Measurements from ENCODE around the gene PITPNC1.

Gene PITPNC1

DNA sequence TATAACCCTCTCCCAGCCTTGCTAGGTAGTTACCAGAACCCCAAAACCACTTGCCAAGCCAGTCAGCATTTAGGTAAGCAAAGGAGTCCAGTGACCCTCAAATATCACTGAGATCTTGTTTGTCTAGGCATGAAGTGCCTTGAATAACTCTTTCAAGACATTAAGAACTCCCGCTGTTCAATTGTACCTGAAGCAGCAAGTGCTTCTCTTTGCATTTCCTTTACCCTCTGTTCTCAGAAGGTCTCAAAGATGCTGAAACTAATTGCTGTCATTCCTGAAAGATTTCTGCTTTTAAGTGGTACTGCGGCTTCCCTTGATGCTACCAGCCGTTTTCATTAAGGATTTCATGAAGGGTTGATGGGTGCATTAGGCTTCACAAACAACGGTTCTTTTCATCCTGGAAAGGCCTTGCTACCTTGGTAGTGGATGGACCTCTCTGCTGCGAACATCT lies 142.7 kb downstream of the PITPNC1 start:
- no peak for DNase-seq

GRCh38 chr17:67520252-67520906 lies 143.3 kb downstream of the PITPNC1 start:
- peak; percentile 48 for DNase-seq

DNA sequence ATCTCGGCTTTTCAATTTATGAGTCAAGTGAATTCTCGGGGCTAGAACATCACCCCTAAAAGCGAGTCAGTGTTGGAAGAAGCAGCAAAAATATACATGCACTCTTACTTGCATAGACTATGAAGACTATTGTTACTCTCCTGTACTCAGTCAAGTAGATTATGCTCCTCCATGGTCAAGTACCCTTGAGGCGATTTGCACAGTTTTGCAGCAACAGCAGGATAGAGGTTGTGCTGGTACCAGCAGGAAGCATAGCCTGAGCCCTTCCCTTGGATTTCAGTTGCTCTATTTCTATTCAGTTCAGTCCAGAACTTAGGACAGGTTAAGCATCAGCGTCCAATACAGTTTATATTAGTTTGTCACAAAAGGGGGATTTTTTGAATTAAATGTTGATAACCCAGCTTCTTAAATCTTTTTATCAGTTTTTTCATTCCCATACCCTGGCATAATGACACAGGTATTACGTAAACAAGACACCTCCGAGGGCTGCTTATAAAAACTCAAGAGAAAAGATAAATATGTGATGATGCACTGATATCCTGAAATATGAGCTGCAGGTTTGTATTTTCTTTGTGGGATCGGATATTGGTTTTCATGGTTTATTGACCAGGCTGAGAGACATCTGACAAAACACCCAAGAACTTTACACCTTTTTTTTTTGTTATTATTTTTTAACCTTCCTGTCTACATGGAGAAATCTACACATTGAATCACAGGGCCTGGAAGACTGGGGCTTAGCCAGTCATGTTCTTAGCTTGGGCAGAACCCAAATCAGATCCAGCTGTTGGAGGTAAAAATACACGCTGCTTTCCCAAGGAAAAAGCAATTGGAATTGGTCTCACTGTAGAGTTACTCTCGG lies 144.1 kb downstream of the PITPNC1 start:
- peak; percentile 90 for DNase-seq

GRCh38 chr17:67521775-67522069 lies 144.6 kb downstream of the PITPNC1 start:
- DNase-seq: no peak

- DNase-seq: no peak
Measured at GRCh38 chr17:67523101-67523500, 146.0 kb downstream of the PITPNC1 start.

DNA sequence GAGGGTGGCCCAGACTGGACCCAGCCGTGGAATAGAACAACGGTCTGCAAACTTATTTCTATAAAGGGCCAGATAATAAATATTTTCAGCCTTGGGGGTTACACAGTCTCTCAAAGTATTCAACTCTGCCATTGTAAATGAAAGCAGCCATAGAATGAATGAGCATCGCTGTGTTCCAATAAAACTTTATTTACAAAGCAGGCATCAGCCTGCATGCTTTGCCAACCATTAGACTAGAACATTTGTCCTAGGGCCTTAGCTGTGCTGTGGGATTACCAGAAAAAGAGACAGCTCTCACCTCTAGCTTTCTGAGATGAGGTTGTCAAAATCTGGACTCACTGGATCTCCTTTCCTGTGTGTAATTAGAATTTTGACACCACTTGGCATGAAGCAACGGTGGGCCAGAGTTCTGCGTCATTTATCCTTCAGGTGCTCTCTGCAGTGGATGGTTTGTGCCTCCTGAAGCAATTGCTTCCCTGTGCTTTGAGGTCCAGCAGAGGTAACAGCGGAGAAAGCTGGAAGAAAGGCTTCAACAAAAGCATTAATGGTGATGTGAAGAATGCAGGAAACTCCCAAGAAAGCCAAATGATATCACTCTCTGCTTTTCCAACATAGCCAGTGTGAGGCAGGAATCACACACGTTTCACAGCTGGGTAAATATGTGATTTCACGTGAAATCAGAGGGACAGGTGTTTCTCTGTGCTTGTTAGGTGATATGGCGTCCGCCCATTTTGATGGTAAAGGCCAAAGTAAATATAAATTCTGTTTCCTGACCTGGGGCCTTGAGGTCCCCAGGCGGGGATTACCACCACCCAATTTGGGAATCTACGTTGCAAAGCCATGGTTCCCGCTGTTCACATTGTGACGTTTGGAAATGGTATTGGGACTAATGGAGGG lies 148.4 kb downstream of the PITPNC1 start:
- DNase-seq: peak; percentile 71

DNA sequence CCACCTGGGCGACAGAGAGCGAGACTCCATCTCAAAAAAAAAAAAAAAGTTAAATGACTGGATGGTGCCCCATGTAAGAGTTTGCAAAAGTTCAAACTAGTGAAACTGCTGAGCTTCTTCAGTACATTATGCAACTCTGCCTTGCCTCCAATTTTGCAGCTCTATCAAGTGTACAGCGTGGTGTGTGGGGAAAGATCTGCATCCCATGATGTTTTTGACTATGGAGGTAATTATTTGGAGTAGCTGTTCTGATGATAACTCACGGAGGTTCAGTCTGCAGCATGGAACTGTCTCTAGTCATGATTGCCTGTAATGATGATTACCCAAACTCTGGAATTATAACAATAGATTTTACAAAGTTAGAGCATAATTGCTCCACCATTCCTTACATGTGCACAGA lies 149.6 kb downstream of the PITPNC1 start:
- no peak for DNase-seq

DNA sequence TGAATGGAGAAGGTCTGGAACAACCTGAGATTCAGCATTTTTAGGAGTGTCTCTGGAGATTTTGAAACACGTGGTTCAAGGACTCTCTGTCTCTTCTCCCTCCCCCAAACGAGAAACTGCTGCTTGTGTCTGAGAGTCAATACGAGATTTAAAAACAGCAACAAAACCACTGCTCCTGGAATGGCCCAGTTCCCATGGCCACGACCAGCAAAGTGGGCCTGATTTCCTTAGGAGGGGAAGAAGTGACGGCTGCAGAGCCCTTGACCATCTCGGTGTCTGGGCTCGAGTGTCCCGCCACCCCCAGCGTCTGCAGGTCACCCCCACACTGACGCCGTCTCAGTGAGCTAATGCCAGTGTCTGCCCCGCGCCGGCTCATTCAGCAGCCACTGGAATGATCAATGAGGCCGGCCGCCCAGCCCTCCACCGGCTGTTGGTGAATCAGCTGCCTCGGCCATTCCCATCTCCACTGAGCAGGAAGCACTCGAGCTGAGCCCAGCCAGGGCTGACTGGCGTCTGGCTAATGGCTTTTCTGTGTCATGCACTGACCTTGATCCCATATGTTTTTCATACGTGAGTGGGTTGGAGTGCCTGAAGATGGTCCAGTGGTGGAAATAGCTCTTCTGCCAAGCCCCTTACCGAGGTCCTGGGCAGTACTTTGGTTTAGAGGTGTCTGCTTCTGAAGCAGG lies 151.8 kb downstream of the PITPNC1 start:
- DNase-seq: peak; percentile 83

- peak; percentile 70 for DNase-seq
Measured at GRCh38 chr17:67531291-67531690, 154.2 kb downstream of the PITPNC1 start.

- DNase-seq: peak; percentile 48
Measured at GRCh38 chr17:67532326-67532871, 155.3 kb downstream of the PITPNC1 start.

- no peak for DNase-seq
Measured at GRCh38 chr17:67534941-67535340, 157.9 kb downstream of the PITPNC1 start.

DNA sequence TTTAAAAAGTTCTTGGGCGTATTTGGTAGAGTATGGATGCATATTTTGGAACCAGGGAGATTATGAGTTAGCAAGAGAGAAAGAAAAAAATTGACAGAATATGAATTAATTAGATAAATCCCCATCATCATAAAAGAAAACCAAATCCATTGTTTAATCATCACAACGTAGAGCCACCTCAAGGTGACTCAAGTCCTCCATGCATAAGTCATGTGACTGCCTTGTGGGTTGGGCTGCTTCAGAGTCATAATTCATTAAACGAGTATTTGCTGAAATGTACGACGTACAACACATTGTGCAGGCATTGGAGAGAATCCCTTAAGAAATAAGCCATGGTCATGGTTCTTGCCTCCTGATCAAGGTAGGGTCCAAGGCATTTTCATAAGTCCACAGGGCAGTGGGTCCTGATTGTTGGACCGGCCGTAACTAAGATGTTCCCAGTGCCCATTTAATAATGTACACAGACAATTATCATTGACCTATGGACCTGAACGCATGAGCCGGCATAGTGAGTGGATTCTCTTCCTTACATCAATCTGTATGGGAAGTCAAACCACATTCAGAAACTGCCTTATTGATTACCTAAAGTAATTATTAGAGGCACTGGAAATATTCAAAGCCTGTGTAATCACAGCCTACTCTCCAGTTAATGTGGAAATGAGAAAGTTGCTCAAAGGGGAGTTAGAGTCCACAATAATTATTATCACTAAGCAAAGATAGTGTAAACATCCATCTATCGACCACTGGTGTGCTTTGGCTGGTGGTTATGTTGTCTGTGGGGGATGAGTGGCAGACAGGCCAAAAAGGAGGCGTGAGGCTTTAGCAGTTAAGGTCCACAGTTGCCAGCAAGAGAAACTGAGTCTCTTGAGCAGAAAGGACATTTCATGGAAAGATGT lies 165.4 kb downstream of the PITPNC1 start:
- DNase-seq: no peak

- DNase-seq: peak; percentile 57
Measured at GRCh38 chr17:67544364-67544955, 167.4 kb downstream of the PITPNC1 start.

- DNase-seq: no peak
Measured at GRCh38 chr17:67546578-67547527, 169.8 kb downstream of the PITPNC1 start.

GRCh38 chr17:67548693-67549092 lies 171.6 kb downstream of the PITPNC1 start:
- no peak for DNase-seq

GRCh38 chr17:67549820-67550219 lies 172.7 kb downstream of the PITPNC1 start:
- DNase-seq: no peak

DNA sequence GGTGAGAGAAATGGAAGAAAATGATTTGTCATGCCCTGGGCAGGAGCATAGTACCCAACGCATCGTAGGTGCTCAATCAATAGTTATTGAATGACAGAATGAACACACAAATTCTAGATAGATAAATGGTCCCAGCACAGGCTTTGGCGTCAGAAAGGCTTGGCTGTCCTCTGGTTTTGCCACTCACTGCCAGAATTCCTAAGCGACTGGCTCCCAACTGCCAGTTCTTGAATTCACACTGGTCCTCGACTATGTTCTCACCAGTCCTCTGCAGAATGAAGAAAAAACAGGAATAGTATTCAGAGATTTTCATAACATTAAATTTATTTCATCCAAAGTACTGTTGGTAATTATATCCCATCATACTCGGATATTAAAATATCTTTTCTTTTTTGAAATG lies 177.6 kb downstream of the PITPNC1 start:
- DNase-seq: no peak

DNA sequence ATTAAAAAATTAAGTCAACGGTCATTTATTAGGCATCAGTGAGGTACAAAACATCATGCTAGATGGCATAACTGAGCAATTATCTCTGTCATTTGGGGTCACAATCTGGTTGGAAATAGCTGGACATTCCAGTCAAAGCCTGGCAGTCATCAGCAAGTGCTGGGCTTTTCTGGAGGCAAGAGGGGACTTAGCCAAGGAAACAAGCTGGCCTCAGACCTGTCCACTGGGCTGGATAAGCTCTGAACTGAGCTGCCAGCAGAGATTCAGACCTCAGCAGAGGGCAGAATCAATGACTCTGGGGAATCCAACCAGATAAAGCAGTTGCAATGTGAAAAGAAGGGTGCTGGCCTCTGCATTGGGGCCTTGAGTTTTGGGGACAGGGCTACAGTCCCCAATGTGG lies 178.8 kb downstream of the PITPNC1 start:
- DNase-seq: no peak

- no peak for DNase-seq
Measured at GRCh38 chr17:67557052-67557845, 180.2 kb downstream of the PITPNC1 start.
